NCI-H446 treated with DMSO at 0.1 percent for 48 hours (cell line): ENCODE measurements around the gene DCK.
"Not testable (repeated sequence)": the region's sequence is repeated elsewhere in the genome, so short reads cannot be mapped to it uniquely, and the experiment has no call there.

Source experiments
- DNase-seq: peaks from one replicate; lab custom pipeline; 2025; lab: John Stamatoyannopoulos, UW

DCK gene

GRCh38 chr4:70993181-70994068, at the start of gene DCK:
DCK (plus strand) TSS chr4:70993649; CDS start chr4:70993836, 187 bp downstream.
- DNase-seq = peak; percentile 72

DNA sequence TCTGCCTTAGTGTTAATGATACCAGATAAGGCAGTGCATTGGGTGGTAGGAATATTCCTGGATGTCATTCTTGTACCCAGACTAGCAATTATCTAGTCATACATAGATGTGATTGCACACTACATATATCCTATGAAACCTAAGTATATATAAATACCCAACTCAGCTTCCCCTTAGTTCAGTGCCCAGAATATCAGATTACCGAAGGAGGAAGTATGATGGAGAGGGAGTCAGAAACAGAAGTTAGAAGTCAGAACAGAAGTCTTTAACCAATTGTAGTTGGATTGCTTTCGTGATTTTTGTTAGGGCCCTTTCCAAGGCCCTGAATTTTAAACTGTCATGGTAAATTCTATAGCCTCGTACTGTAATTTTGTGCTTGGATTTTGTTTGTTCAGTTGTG, 48.4 kb upstream of the DCK start:
- no peak for DNase-seq

- DNase-seq = no peak
Observed at GRCh38 chr4:70945452-70946055, 47.9 kb upstream of the DCK start.

DNA sequence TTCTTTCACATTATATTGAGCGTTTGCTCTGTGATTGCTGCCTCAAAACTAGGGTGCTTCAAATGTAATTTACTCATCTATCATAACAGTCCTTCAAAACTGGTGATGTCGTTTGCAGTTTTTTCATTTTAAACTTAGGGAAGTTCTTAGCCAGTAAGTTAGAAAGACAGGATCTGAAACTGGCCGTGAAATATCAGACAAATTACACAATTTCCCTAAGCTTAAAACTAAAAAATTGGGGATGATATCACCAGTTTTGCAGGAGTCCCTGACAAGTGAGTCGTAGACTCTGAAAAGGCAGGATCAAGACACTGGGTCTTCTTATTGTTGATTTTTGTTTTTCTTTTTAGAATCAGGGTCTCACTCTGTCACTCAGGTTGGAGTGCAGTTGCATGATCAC, 46.5 kb upstream of the DCK start:
- no peak for DNase-seq

GRCh38 chr4:70948665-70949260, 44.7 kb upstream of the DCK start:
- no peak for DNase-seq

- DNase-seq = no peak
Observed at GRCh38 chr4:70954032-70954431, 39.4 kb upstream of the DCK start.

- DNase-seq = no peak
Observed at GRCh38 chr4:70956549-70957210, 36.8 kb upstream of the DCK start.

- DNase-seq = no peak
Observed at GRCh38 chr4:70958681-70959080, 34.8 kb upstream of the DCK start.

DNA sequence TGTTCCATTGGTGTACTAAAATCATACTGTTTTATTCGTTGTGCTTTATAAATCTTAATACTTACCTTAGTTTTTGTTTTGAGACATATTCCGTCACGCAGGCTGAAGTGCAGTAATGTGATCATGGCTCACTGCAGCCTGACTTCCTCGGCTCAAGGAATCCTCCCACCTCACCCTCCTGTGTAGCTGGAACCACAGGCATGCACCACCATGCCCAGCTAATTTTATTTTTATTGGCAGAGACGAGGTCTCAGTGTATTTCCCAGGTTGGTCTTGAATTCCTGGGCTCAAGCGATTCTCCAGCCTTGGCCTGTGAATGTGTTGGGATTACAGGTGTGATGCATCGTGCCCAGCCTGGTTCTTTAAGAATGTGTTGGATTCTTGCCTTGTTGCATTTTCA, 24.4 kb upstream of the DCK start:
- no peak for DNase-seq

DNA sequence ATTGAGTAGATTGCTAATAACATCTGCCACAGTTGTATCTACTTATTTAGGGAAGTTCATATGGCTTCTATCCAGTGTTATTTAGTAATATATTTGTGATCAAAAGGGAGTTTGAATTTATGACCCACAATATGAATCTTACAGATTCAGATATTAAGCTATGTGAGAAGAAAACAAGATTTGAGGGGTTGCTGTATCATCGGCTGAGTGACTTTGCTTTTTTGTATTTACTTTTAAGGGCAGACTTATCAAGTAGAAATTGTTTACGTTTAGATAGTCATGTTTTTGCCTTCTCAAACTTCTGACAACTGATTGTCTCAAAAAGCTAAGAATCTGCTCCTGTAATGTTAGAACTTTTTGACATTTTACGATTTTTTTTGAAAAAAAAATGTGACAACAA, 17.2 kb upstream of the DCK start:
- no peak for DNase-seq

DNA sequence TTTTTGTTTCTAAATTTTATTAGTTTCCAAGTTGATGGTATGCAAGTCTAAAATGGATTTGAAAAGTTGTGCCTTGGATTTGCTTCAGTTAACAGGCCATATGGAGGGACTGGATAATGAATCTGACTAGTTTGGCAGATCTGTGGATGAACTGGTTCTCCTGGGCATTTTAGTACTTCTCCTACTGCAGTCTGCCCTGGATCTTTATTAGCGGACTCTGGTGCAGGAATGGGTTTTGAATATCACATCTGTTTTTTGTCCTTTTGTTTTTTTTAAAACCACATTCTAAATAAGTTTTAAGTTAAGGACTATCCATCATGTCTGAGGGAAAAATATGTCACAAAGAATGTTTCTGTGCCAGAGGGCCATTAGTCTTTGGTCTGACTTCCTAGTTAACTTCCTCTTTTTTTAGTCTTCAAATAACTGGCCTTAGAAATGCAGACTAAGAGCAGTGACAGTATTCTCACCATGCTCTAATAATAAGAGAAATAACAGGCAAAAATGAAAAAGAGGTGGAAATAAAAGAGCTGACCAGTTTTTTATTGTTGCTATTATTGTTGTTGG, 13.9 kb upstream of the DCK start:
- DNase-seq = no peak

- no peak for DNase-seq
Observed at GRCh38 chr4:70980196-70980595, 13.3 kb upstream of the DCK start.

GRCh38 chr4:70984106-70984505, 9.3 kb upstream of the DCK start:
- no peak for DNase-seq

DNA sequence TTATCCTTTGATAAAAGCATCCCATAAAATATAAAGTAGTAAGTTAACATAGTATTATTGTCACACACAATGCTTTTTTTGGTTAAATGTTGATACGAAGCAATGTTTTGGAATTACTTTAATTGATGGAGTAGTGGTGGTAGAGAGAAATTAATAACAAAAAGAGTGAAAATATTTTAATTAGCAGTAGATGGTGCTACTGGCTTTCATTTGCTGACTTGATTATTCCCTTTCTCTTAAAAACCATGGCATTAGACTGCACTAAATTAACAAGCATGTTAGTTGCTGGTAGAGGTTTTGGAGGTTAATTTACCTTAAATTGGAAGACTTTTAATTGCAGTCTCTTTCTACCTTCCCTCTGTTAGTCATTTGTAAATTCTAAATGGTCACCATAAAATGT, 8.9 kb upstream of the DCK start:
- DNase-seq = no peak

GRCh38 chr4:70991596-70991995, 1.9 kb upstream of the DCK start:
- no peak for DNase-seq

- DNase-seq = no peak
Observed at GRCh38 chr4:70992391-70992881, 1.0 kb upstream of the DCK start.

GRCh38 chr4:70994069-70994366, 569 bp downstream of the DCK start:
- no peak for DNase-seq

- no peak for DNase-seq
Observed at GRCh38 chr4:70994387-70995099, 1.1 kb downstream of the DCK start.

DNA sequence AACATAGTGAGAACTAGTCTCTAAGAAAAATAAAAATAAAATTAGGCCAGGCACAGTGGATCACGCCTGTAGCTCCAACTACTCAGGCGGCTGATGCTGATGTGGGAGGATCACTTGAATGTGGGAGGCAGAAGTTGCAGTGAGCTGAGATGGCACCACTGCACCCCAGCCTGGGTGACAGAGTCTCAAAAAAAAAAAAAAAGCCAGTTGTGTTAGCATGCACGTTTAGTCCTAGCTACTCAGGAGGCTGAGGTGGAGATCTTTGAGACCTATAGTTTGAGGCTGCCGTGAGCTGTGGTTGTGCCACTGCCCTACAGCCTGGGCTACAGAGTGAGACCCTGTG, 2.5 kb downstream of the DCK start:
- DNase-seq = no peak

DNA sequence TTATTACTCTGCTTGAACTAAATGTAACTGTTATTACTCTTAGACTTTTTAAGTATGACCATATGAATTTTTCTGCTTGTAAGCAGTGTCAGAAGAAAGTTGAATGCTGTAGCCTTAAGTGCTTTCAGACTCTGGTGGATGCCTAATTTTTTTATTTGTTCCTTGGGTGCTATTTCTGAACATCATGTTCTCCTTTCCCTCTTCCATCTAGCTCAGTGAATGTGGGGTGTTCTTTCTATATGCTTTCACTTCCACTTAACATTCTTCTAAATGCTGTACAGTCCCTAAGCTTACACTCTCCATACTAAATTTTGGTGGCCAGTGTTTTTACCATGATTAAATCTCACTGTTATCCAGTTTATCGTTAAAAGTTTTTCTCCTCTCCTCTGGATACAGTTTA, 3.6 kb downstream of the DCK start:
- no peak for DNase-seq

DNA sequence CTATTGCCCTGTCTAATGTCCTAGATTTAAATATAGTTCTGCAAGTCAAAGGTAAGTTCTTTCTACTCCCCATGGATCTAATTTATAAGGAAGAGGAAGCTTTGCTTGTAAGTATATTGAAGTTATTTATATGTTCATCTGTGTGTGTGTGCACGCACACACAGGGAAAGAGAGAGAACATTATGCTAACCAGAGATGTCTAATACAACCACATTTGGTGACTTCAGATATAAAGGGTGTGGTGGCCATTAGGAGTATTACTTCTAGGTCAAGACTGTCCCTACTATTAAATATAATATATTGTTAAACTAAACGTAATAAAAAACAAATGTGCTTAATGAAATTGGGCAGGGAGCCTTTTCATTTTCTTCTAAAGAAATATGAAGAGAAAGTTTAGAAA, 4.1 kb downstream of the DCK start:
- no peak for DNase-seq

DNA sequence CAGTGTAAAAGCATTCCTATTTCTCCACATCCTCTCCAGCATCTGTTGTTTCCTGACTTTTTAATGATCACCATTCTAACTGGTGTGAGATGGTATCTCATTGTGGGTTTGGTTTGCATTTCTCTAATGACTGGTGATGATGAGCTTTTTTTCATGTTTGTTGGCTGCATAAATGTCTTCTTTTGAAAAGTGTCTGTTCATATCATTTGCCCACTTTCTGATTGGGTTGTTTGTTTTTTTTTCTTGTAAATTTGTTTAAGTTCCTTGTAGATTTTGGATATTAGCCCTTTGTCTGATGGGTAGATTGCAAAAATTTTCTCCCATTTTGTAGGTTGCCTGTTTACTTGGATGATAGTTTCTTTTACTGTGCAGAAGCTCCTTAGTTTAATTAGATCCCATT, 6.2 kb downstream of the DCK start:
- not testable (repeated sequence) for DNase-seq
